Hematopoietic multipotent progenitor cell treated with erythropoietin and hydrocortisone succinate and interleukin-3 and kit ligand, for 15 days (in vitro differentiated cells): ENCODE data around the gene USP30.

ENCODE experiments used
- DNase-seq: peaks from one replicate; pipeline ENCODE4 v3.0.0-alpha.2; 2015; ENCODE audit warnings: low spot score

The USP30 gene

GRCh38 chr12:109098183-109098604, 45.8 kb downstream of the USP30 start:
- DNase-seq: peak; percentile 60

GRCh38 chr12:109098651-109099050, 46.3 kb downstream of the USP30 start:
- DNase-seq: no peak

GRCh38 chr12:109099431-109100020, 47.1 kb downstream of the USP30 start:
- DNase-seq: no peak

GRCh38 chr12:109100741-109101140, 48.4 kb downstream of the USP30 start:
- DNase-seq: no peak

GRCh38 chr12:109102491-109102890, 50.1 kb downstream of the USP30 start:
- DNase-seq: no peak

GRCh38 chr12:109105176-109105575, 52.8 kb downstream of the USP30 start:
- DNase-seq: no peak

GRCh38 chr12:109109746-109110350, 57.5 kb downstream of the USP30 start:
- DNase-seq: no peak

GRCh38 chr12:109110988-109111495, 58.7 kb downstream of the USP30 start:
- DNase-seq: peak; percentile 58

GRCh38 chr12:109112720-109113465, 60.5 kb downstream of the USP30 start:
- DNase-seq: no peak

- DNase-seq: no peak
These were observed 61.4 kb downstream of the USP30 start for GRCh38 chr12:109113661-109114321.

- no peak for DNase-seq
These were observed 62.3 kb downstream of the USP30 start for GRCh38 chr12:109114644-109115043.

GRCh38 chr12:109115404-109115757, 63.0 kb downstream of the USP30 start:
- no peak for DNase-seq

GRCh38 chr12:109115758-109116610, 63.6 kb downstream of the USP30 start, which contains the start of gene ACACB:
ACACB (plus strand) TSS chr12:109116587; CDS start chr12:109139406, 22,819 bp downstream.
- no peak for DNase-seq

GRCh38 chr12:109116611-109116949, 64.2 kb downstream of the USP30 start:
- no peak for DNase-seq

- no peak for DNase-seq
These were observed 67.7 kb downstream of the USP30 start for GRCh38 chr12:109120095-109120494.

- no peak for DNase-seq
These were observed 68.2 kb downstream of the USP30 start for GRCh38 chr12:109120557-109120956.

- no peak for DNase-seq
These were observed 69.0 kb downstream of the USP30 start for GRCh38 chr12:109121346-109121880.

- no peak for DNase-seq
These were observed 72.7 kb downstream of the USP30 start for GRCh38 chr12:109124878-109125648.

- no peak for DNase-seq
These were observed 73.4 kb downstream of the USP30 start for GRCh38 chr12:109125791-109126190.

GRCh38 chr12:109126784-109127183, 74.4 kb downstream of the USP30 start:
- no peak for DNase-seq
